Hematopoietic multipotent progenitor cell treated with erythropoietin and hydrocortisone succinate and interleukin-3 and kit ligand, for 15 days (in vitro differentiated cells): Measurements from ENCODE around the gene ZRANB3.
"Not testable (repeated sequence)": the region's sequence is repeated elsewhere in the genome, so short reads cannot be mapped to it uniquely, and the experiment has no call there.

Experiments used
- DNase-seq: peaks from one replicate; pipeline ENCODE4 v3.0.0-alpha.2; 2015; ENCODE audit warnings: low spot score

The ZRANB3 gene

DNA sequence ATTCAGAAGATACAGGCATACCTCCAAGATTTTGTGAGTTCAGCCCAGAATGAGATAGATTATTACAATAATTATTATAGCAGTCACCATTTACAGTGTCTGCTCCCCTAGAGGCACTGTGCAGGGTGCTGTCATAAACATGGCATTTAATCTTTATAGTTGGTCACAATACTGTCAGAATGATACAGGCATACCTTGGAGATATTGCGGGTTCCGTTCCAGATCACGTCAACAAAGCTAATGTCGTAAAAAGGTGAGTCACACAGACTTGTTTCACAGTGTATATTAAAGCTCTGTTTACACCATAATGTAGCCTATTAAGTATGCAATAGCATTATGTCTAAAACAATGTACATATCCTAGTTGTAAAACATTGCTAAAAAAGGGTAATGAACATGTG lies 45.6 kb downstream of the ZRANB3 start:
- no peak for DNase-seq

DNA sequence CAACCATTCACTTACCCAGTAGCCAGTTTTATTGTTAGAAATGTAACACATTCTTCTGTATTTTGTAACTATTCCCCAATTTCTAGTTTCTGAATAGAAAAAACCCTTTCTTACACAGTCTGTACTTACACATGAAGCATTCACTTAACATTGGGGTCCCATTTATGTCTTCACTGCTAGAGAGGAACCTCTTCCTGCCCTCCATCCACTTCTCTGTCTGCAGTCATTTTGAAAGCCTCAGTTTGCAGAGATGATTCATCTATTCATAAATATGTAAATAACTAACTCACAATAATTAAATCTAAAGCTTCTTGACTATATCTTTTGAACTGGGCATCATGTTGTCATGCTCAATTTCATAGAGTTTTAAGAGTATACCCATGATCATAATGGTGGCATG lies 55.9 kb downstream of the ZRANB3 start:
- DNase-seq: no peak

DNA sequence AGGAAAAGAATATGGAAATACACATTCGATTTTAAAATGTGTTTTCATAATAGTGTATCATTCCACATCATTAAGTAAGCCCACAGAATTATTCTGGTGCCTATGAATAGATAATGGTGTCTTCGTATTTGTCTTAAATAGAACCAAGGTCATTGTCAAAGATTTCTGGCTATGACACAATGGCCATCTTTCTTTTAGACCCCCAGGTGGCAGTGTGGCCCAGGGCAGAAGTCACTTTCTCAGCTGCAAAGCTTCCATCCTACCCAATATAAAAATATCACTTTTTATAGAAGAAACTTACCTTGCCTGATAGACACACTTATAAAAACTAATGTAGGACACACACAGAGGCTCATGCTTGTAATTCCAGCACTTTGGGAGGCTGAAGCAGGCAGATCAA lies 57.5 kb downstream of the ZRANB3 start:
- DNase-seq: peak; percentile 15

- no peak for DNase-seq
These were observed 59.9 kb downstream of the ZRANB3 start for GRCh38 chr2:135471106-135471505.

DNA sequence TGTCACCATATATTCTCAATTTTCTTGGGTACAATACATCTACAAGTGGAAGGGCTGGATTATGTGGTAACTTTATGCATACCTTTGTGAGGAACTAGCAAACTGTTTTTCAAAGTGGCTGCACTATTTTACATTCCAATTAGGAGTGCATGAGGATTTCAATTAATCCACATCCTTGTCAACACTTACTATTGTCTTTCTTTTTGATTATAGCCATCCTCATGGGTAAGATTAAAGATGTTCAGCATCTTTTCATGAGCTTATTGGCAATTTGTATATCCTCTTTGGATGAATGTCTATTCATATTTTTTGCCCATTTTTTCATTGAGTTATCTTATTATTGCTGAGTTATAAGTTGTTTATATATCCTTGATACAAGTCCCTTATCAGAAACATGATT lies 73.7 kb downstream of the ZRANB3 start:
- no peak for DNase-seq

- DNase-seq: no peak
These were observed 74.2 kb downstream of the ZRANB3 start for GRCh38 chr2:135456835-135457234.

DNA sequence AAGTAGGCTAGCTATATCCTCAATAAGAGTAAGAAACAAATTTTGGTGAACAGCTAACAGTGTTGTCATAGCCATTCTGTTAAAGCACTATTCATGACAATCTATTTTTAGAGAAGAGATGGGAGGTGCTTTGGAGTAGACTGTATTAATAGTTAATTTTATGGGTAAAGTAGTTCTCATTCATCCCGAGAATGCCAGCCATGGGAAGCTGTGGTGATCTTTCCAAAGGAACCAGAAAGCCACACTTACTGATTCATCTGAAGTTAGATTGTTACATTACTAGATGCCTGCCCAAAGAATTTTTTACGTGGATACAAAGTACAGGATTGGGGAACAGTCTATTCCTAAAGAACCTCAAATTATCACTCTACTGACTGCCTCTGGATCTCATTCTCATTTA lies 74.6 kb downstream of the ZRANB3 start:
- DNase-seq: no peak

GRCh38 chr2:135454608-135455007 lies 76.4 kb downstream of the ZRANB3 start:
- no peak for DNase-seq

DNA sequence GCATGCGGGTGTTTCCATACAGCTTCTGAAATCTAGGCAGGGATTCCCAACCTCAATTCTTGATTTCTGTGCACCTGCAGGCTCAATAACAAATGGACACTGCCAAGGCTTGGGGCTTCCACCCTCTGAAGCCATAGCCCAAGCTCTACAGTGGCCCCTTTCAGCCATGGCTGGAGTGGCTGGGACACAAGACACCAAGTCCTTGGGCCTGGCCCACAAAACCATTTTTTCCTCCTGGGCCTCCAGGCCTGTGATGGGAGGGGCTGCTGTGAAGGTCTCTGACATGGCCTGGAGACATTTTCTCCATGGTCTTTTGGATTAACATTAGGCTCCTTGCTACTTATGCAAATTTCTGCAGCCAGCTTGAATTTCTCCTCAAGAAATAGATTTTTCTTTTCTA lies 78.0 kb downstream of the ZRANB3 start:
- DNase-seq: not testable (repeated sequence)

GRCh38 chr2:135451966-135452365 lies 79.1 kb downstream of the ZRANB3 start:
- no peak for DNase-seq

- not testable (repeated sequence) for DNase-seq
These were observed 88.0 kb downstream of the ZRANB3 start for GRCh38 chr2:135443013-135443412.

- not testable (repeated sequence) for DNase-seq
These were observed 95.9 kb downstream of the ZRANB3 start for GRCh38 chr2:135435155-135435554.

DNA sequence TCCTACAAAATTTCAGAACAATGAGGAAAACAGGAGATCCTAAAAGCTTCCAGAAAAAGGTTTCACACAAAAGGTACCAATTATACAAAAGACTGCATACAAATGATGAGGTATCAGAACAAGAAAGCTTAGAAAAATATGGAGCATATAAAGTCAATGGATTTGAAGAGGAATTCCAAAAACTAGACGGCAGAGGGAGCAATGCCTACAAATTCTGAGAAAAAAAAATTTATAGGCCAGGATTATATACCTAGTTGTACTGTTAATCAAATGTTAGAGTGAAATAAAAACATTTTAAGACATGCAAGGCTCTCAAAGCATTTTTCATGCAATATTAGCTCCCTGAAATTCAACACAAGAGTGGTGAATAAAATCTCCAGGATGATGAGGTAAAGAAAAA lies 106.2 kb downstream of the ZRANB3 start:
- no peak for DNase-seq

GRCh38 chr2:135422898-135423297 lies 108.1 kb downstream of the ZRANB3 start:
- no peak for DNase-seq

DNA sequence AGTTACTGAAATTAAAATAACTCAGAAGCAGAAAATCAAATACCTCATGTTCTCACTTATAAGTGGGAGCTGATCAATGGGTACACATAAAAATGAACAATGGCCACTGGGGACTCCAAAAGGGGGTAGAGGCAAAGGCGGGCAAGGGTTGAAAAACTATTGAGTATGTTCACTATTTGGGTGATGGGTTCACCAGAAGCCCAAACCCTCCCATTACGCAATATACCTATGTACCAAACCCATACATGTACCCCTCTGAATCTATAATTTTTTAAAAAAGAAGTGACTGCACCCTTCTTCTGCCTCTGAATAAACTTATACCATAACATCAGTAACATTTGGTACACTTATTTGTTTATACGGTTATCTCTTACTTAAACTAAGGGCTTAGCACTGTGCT lies 119.4 kb downstream of the ZRANB3 start:
- DNase-seq: no peak

- no peak for DNase-seq
These were observed 121.6 kb downstream of the ZRANB3 start for GRCh38 chr2:135409436-135409835.

DNA sequence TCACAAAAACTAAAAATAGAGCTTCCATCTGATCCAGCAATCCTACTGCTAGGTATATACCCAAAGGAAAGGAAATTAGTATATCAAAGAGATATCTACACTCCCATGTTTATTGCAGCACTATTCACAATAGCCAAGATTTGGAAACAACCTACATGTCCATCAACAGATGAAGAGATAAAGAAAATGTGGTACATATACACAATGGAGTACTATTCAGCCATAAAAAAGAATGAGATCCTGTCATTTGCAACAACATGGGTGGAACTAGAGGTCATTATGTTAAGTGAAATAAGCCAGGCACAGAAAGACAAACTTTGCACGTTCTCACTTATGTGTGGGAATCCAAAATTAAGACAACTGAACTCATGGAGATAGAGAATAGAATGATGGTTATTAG lies 134.8 kb downstream of the ZRANB3 start:
- not testable (repeated sequence) for DNase-seq

DNA sequence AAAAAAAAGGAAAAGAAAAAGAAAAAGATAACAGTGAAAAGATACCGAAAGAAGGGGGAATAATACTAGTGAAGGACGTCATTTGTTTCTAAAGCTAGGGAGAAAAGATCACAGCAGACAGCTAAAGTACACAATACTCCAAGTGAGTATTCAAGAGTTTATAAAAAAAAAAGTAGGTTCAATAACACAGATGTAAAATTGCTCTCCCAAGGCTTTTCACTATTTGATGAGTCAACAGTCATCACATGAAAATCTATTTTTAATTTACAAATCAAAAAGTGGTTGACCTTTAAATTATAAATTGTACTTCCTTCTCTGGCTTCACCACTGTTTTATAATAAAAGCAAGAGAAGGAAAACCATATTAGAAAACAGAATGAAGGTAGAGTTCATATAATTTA lies 144.0 kb downstream of the ZRANB3 start:
- DNase-seq: no peak

DNA sequence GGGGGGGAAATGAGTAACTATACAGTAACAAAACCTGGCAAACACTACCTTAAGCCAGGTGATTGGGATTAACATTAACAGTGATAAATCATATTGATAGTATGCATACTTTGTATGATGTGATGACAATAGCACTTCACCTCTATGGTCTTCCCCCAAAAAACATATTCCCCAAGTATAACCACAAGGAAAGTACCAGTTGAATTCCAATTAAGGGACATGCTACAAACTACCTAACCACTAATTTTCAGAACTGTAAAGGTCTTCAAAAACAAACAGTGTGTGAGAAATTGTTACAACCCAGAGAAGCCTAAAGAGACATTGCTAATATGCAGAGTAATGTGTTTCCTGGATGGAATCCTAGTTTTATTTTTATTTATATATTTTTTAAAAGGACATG lies 152.4 kb downstream of the ZRANB3 start:
- DNase-seq: no peak

DNA sequence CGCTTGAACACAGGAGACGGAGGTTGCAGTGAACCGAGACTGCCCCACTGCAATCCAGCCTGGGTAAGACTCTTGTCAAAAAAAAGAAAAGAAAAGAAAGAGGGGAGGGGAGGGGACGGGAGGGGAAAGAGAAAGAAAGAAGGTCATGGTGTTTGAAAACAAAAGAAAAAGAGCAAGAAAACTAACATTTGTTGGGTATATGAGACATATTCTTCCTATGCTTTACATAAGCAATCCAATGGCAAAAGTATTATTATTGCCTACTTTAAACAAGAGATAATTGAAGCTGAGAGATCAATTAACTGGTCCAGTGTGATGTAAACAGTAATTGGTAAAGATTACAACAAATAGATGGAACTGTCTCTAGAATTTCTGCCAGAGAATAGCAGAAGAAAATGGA lies 157.3 kb downstream of the ZRANB3 start:
- DNase-seq: no peak

DNA sequence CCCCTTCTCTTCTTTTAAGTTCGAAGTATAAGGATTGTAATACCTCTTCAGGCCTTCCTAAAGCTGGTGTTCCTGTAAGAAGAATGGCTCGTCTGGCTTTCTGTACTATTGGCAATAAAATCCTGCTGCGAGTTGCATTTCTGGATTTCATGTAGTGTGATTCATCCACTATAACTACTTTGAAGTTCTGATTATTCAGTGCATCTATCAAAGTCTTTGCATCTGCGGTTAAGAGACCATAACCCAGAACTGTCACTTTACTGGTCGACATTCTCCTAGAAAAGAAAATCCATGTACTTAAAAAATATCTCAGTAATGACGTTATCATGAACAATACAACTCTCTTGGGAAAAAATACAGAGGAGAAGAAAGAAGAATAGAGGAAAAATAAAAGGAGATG lies 181.1 kb downstream of the ZRANB3 start:
- no peak for DNase-seq

DNA sequence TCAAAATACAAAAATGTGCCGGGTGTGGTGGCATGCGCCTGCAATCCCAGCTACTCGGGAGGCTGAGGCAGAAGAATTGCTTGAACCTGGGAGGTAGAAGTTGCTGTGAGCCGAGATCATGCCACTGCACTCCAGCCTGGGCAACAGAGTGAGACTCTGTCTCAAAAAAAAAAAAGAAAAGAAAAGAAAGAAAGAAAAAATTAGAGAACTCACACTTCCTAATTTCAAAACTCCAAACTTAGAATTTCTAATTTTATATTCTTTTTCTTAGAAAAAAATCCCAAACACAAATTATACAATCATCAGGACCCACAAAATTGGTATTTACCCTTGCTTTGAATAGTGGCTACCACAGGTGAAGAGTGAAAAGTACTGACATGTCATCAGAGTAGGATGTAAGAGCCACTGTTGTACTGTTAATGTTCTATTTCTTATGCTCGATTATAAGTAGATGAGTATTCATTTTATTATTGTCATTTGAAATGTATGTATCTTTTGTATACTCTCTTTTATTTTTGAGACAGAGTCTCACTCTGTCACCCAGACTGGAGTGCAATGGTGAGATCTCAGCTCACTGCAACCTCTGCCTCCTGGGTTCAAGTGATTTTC lies 182.8 kb downstream of the ZRANB3 start:
- DNase-seq: not testable (repeated sequence)

DNA sequence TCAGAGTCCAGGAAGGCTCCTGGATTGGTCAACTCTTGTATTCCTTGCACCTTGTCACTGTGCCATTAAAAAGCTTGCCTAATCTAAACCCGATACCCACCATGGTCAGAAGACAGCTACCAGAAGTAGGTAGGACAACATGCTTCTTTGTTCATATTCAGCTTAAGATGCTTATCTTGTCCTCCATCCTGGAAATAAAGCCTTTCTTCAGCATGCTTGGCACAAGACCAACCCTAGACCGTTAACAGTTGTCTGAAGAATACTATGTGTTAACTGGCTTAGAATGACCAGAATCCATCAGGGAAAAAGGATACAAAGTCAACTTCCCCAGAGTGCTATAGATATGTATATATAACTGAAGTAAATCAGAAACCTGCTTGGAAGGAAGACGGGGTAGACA lies 193.9 kb downstream of the ZRANB3 start:
- no peak for DNase-seq

GRCh38 chr2:135335256-135335655 lies 195.8 kb downstream of the ZRANB3 start:
- DNase-seq: no peak

- no peak for DNase-seq
These were observed 203.9 kb downstream of the ZRANB3 start for GRCh38 chr2:135327146-135327545.
